ENCODE data around the gene GPR3.

GRCh38 chr1:27392096-27392777 lies at the start of gene GPR3:
- TF ChIP-seq, protein P1, sequence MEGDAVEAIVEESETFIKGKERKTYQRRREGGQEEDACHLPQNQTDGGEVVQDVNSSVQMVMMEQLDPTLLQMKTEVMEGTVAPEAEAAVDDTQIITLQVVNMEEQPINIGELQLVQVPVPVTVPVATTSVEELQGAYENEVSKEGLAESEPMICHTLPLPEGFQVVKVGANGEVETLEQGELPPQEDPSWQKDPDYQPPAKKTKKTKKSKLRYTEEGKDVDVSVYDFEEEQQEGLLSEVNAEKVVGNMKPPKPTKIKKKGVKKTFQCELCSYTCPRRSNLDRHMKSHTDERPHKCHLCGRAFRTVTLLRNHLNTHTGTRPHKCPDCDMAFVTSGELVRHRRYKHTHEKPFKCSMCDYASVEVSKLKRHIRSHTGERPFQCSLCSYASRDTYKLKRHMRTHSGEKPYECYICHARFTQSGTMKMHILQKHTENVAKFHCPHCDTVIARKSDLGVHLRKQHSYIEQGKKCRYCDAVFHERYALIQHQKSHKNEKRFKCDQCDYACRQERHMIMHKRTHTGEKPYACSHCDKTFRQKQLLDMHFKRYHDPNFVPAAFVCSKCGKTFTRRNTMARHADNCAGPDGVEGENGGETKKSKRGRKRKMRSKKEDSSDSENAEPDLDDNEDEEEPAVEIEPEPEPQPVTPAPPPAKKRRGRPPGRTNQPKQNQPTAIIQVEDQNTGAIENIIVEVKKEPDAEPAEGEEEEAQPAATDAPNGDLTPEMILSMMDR (IDR thresholded peaks at IDR 0.05): peak; percentile 61 to 67 (median 66)
- TF ChIP-seq POLR2A (IDR thresholded peaks at IDR 0.05): peak; percentile 38 to 45
